Adipose tissue (tissue), 3 donors: Measurements from ENCODE around the gene MED10. TPM values are rescaled to one million over a fixed set of nuclear protein-coding genes. Genes with fewer than 3 reads are reported as not detected.

ENCODE experiments used
- H3K27ac ChIP-seq: one replicate; pipeline ENCODE4 v1.5.1; 2013; ENCODE audit warnings: low read depth, low read length
- WGBS, 3 donors: extraction: QIAGEN DNeasy Blood & Tissue Kit; methylation state at CpG; one replicate each; pipeline ENCODE4 v1.1.7; 2013; 5-methylcytosine and 5-hydroxymethylcytosine counted together
- polyA plus RNA-seq, 3 donors: library from polyadenylated mRNA; stranded (reverse); fragments of 200-250 nt; gene quantifications; one replicate each; pipeline ENCODE4 v1.2.3, GENCODE V29; 2013
- donor health status: healthy with polysubstance abuse.
- donor health status: Bipolar disorder and iron deficiency.
- donor health status: healthy.

The MED10 gene
- polyA plus RNA-seq, 3 donors, result 26.8 to 37.3 (median 35.5) TPM

GRCh38 chr5:6338135-6338534 is 40.2 kb downstream of the MED10 start:
- H3K27ac ChIP-seq, result no peak overlapping the region
- 78 to 90% (median 85%) methylated on average over 3 of the region's 3 CpGs for WGBS, 3 donors

- no peak overlapping the region for H3K27ac ChIP-seq
- 90 to 94% (median 90%) methylated on average over 5 of the region's 5 CpGs for WGBS, 3 donors
Measured at GRCh38 chr5:6333182-6333905, 45.0 kb downstream of the MED10 start.

GRCh38 chr5:6328173-6328572 is 50.2 kb downstream of the MED10 start:
- WGBS, 3 donors, result 33 to 48% (median 40%) methylated on average over 3 of the region's 3 CpGs
- H3K27ac ChIP-seq, result no peak overlapping the region

GRCh38 chr5:6326776-6327175 is 51.6 kb downstream of the MED10 start:
- H3K27ac ChIP-seq, result no peak overlapping the region
- 52 to 66% (median 65%) methylated on average over 5 of the region's 5 CpGs for WGBS, 3 donors

- 91 to 95% (median 93%) methylated on average over 21 of the region's 21 CpGs for WGBS, 3 donors
- no peak overlapping the region for H3K27ac ChIP-seq
Measured at GRCh38 chr5:6322163-6322713, 56.1 kb downstream of the MED10 start.

Other genes starting within 250 kb of the MED10 start
- gene UBE2QL1, start 70.3 kb upstream of the MED10 start, polyA plus RNA-seq, result under 1 TPM; 0.47 to 0.90 (median 0.54) TPM